Nephron progenitor cell (in vitro differentiated cells): ENCODE measurements around the gene ERBB4.
"Not testable (repeated sequence)": the region's sequence is repeated elsewhere in the genome, so short reads cannot be mapped to it uniquely, and the experiment has no call there.

Experiments used
- DNase-seq: peaks from one replicate; pipeline ENCODE4 v3.0.0; 2021
- H3K27ac Mint-ChIP-seq: 2 replicates; pipeline ENCODE4 v1.8.0; 2021; ENCODE audit warnings: mild to moderate bottlenecking, moderate library complexity, mixed read lengths
- H3K27me3 Mint-ChIP-seq: 2 replicates; pipeline ENCODE4 v1.8.0; 2021; ENCODE audit warnings: mild to moderate bottlenecking, low read depth, mixed read lengths; ENCODE audit not compliant: poor library complexity
- H3K36me3 Mint-ChIP-seq: 2 replicates; pipeline ENCODE4 v1.8.0; 2021; ENCODE audit warnings: low read depth, mixed read lengths
- H3K4me1 Mint-ChIP-seq: 2 replicates; pipeline ENCODE4 v1.8.0; 2021; ENCODE audit warnings: mixed read lengths
- H3K4me3 Mint-ChIP-seq: 2 replicates; pipeline ENCODE4 v1.8.0; 2021; ENCODE audit warnings: mild to moderate bottlenecking, moderate library complexity, mixed read lengths
- H3K9me3 Mint-ChIP-seq: 2 replicates; pipeline ENCODE4 v1.8.0; 2021; ENCODE audit warnings: mild to moderate bottlenecking, moderate library complexity, mixed read lengths
- TF ChIP-seq, protein P1 (sequence below): fragments of 200-600 bp; sonication (generic); IDR thresholded peaks from 2 replicates; pipeline ENCODE4 v1.5.0; 2021; ENCODE audit warnings: antibody characterized with exemption

Gene ERBB4

DNA sequence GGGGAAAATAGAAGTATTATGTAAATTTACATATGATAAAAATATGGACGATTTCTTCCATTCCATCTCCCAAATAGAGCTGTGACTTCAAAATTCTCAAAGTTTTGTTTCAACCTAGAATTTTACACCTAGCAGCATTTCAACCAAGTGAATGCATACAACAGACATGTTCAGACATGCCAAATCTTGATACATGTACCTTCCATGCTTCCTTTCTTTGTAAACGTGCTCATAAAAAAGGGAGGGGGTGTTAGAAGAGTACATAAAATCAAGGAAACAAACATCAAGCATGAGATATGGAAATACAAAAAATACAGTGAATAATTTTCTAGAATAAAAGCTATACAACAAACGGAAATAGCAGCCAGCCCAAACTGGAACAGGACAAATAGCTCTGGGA lies 974.2 kb downstream of the ERBB4 start:
- TF ChIP-seq, protein P1, sequence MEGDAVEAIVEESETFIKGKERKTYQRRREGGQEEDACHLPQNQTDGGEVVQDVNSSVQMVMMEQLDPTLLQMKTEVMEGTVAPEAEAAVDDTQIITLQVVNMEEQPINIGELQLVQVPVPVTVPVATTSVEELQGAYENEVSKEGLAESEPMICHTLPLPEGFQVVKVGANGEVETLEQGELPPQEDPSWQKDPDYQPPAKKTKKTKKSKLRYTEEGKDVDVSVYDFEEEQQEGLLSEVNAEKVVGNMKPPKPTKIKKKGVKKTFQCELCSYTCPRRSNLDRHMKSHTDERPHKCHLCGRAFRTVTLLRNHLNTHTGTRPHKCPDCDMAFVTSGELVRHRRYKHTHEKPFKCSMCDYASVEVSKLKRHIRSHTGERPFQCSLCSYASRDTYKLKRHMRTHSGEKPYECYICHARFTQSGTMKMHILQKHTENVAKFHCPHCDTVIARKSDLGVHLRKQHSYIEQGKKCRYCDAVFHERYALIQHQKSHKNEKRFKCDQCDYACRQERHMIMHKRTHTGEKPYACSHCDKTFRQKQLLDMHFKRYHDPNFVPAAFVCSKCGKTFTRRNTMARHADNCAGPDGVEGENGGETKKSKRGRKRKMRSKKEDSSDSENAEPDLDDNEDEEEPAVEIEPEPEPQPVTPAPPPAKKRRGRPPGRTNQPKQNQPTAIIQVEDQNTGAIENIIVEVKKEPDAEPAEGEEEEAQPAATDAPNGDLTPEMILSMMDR = no peak
- no peak overlapping the region for H3K4me3 Mint-ChIP-seq
- H3K4me1 Mint-ChIP-seq = no peaks in the 10 kb centered on the region
- H3K27me3 Mint-ChIP-seq = no peaks in the 10 kb centered on the region
- no peaks in the 10 kb centered on the region for H3K36me3 Mint-ChIP-seq
- H3K9me3 Mint-ChIP-seq = no peaks in the 10 kb centered on the region
- no peak overlapping the region for H3K27ac Mint-ChIP-seq
- DNase-seq = no peak

DNA sequence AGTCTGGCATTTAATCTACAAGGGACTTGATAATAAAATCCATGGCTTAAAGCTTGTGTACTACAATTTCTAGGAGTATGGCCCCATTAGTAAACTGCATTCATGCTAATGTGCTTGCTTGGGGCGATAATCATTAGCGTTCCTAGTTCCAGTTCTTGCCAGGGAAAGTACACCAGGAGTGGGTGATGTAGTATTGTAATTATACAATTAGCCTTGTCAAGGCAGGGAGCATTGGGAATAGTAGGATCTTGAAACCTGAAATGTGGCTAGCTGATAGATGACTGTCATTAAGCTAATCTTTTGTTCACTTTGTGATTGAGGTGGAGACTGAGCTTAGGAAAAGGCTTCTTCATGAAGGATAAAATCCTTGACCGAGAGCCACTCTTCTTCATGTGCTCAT lies 993.0 kb downstream of the ERBB4 start:
- no peaks in the 10 kb centered on the region for H3K27me3 Mint-ChIP-seq
- H3K4me3 Mint-ChIP-seq = no peak overlapping the region
- no peaks in the 10 kb centered on the region for H3K9me3 Mint-ChIP-seq
- no peaks in the 10 kb centered on the region for H3K4me1 Mint-ChIP-seq
- no peaks in the 10 kb centered on the region for H3K36me3 Mint-ChIP-seq
- TF ChIP-seq, protein P1 = no peak
- H3K27ac Mint-ChIP-seq = no peak overlapping the region
- DNase-seq = no peak

DNA sequence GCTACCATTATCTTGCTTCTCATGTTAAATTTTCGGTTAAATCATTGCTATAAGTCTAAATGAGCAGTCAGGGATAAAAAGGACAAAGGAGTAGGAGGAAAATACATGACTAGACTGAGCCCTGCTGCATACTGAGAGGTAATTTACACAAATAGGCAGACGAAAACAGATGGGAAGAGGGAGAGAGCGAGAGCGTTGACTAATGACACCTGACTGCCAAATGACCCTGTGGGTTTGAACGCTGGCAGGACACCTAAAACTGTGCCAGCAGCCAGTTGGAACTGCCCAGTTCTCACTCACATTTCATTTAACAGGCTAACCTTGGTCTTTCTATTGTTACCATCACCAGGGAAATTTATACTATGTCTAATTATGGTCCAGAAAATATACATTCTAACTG lies 1004.0 kb downstream of the ERBB4 start:
- no peak for DNase-seq
- Mint-ChIP-seq H3K36me3 (no peaks in the 10 kb centered on the region), H3K4me1 (peaks cover 5% of the 10 kb centered on the region), H3K27ac (no peak overlapping the region), H3K4me3 (no peak overlapping the region), H3K9me3 (peaks cover 6% of the 10 kb centered on the region), H3K27me3 (peaks cover 3% of the 10 kb centered on the region)
- TF ChIP-seq, protein P1 = no peak

DNA sequence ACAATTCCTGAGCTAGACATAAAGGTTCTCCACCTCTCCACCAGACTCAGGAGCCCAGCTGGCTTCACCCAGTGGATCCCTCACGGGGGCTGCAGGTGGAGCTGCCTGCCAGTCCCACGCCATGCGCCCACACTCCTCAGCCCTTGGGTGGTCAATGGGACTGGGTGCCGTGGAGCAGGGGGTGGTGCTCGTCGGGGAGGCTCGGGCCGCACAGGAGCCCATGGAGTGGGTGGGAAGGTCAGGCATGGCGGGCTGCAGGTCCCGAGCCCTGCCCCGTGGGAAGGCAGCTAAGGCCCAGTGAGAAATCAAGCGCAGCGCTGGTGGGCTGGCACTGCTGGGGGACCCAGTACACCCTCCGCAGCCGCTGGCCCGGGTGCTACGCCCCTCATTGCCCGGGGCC lies 1014.4 kb downstream of the ERBB4 start:
- H3K4me3 Mint-ChIP-seq, H3K27ac Mint-ChIP-seq, H3K27me3 Mint-ChIP-seq, DNase-seq, H3K4me1 Mint-ChIP-seq, H3K36me3 Mint-ChIP-seq: not testable (repeated sequence)
- H3K9me3 Mint-ChIP-seq = peaks cover 18% of the 10 kb centered on the region

DNA sequence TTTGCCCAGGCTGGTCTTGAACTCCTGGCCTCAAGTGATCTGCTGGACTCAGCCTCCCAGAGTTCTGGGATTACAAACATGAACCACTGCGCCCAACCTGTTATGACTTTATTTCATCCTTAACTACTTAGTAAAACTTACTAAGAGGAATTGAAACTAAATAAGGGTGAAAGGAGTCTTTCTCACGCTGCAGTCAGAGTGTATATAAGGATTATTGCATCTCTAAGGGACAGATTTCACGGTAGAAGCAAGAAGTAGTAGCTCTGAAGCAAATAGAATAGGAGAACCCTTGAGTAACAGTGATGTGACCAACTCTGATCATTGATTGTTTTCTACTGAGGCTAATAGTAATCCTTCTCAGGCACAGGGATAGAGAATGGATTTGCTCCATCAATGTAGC lies 1022.1 kb downstream of the ERBB4 start:
- TF ChIP-seq, protein P1 = no peak
- Mint-ChIP-seq H3K36me3 (no peaks in the 10 kb centered on the region), H3K4me1 (peaks cover 19% of the 10 kb centered on the region), H3K27ac (no peak overlapping the region), H3K27me3 (peaks cover 3% of the 10 kb centered on the region), H3K4me3 (no peak overlapping the region), H3K9me3 (no peaks in the 10 kb centered on the region)
- DNase-seq = no peak

DNA sequence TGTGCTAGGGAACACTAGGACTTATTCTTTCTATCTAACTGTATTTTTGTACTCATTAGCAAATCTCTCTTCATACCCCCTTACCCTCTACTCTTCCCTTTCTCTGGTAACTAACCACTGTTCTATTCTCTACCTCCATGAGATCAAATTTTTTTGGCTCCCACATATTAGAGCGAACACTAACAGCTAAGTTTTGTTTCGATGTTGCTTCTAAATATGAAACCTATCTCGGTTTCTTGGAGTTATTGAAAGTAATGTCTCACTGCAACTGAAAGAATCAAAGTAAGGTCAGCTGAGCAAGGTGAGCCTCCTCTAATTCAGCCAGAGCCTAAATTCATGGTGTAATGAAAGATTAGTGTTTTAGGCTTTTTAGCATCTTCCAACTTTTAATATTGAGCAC lies 1024.6 kb downstream of the ERBB4 start:
- peaks cover 3% of the 10 kb centered on the region for H3K27me3 Mint-ChIP-seq
- TF ChIP-seq, protein P1 = no peak
- no peaks in the 10 kb centered on the region for H3K36me3 Mint-ChIP-seq
- no peaks in the 10 kb centered on the region for H3K9me3 Mint-ChIP-seq
- no peak overlapping the region for H3K27ac Mint-ChIP-seq
- H3K4me1 Mint-ChIP-seq = peaks cover 19% of the 10 kb centered on the region
- DNase-seq = no peak
- H3K4me3 Mint-ChIP-seq = no peak overlapping the region

DNA sequence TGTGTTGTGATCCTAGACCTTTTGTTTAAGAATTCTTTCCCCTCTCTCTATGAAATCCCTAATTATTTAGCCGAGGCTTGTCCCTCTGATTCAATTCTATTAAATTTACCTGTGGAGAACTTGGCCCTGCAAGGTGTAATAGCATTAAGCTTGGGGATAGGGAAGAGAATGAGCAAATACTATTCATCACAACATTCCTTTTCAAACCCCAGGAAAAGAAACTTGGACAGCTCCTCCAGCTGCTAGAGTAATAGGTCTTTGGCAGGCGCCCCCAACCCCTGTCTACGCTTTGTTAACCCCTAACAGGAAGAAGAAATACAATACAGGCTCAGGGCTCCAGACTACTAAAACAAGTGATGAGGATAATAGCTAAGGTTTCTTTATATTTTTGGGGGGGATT lies 1025.2 kb downstream of the ERBB4 start:
- H3K36me3 Mint-ChIP-seq = no peaks in the 10 kb centered on the region
- H3K27me3 Mint-ChIP-seq = peaks cover 7% of the 10 kb centered on the region
- H3K4me3 Mint-ChIP-seq = no peak overlapping the region
- peaks cover 19% of the 10 kb centered on the region for H3K4me1 Mint-ChIP-seq
- peaks cover under 1% of the 10 kb centered on the region for H3K9me3 Mint-ChIP-seq
- TF ChIP-seq, protein P1 = no peak
- H3K27ac Mint-ChIP-seq = no peak overlapping the region
- DNase-seq = peak; percentile 11
